Transverse colon (tissue), 4 donors: ENCODE data around the gene ABHD8.

ENCODE experiments used
- EP300 ChIP-seq: sonication (generic); formaldehyde crosslinking; IDR thresholded peaks from one replicate; pipeline ENCODE4 v1.6.1; 2017; ENCODE audit warnings: antibody characterized with exemption, low read depth
- POLR2A ChIP-seq: fragments of 450-650 bp; IDR thresholded peaks from one replicate; pipeline ENCODE4 v1.6.1; 2016; ENCODE audit warnings: antibody characterized with exemption, mild to moderate bottlenecking, moderate library complexity
- POLR2AphosphoS5 ChIP-seq, 3 donors: sonication (generic); formaldehyde crosslinking; IDR thresholded peaks; one replicate each; pipeline ENCODE4 v1.6.1; 2016; ENCODE audit warnings: antibody characterized with exemption in 3 of 3
- TF ChIP-seq, protein P1 (sequence below), 5 experiments: fragments of 200-600 bp in 3 of 5; fragments of 450-650 bp in 2 of 5; sonication (generic) in 3 of 5; IDR thresholded peaks; 1 replicate in 2 of 5; 2 replicates in 3 of 5; pipeline ENCODE4 v1.5.1; 2016 to 2017; ENCODE audit warnings: antibody characterized with exemption in 5 of 5, inconsistent platforms in 3 of 5, mild to moderate bottlenecking in 2 of 5, moderate library complexity in 1 of 5

DNA sequence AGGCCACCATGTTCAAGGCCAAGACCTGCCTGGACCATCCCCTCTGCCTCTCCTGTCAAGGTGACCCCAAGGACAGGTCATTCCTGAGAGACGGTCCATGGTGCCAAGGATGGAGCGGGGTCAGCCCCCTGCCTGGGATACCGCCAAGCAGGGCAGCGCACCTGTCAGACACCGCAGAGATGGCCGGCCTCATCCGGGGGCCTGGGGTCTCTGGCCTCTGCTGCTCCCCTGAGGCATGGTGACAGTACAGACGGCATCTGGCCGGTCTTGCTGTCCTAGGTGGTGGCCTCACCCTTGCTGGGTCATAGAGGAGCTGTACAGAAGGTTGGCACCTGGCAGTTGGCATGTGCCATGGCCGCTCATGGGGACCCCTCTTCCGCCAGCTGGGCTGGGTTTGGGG is 17.2 kb upstream of the ABHD8 start:
- TF ChIP-seq, protein P1, sequence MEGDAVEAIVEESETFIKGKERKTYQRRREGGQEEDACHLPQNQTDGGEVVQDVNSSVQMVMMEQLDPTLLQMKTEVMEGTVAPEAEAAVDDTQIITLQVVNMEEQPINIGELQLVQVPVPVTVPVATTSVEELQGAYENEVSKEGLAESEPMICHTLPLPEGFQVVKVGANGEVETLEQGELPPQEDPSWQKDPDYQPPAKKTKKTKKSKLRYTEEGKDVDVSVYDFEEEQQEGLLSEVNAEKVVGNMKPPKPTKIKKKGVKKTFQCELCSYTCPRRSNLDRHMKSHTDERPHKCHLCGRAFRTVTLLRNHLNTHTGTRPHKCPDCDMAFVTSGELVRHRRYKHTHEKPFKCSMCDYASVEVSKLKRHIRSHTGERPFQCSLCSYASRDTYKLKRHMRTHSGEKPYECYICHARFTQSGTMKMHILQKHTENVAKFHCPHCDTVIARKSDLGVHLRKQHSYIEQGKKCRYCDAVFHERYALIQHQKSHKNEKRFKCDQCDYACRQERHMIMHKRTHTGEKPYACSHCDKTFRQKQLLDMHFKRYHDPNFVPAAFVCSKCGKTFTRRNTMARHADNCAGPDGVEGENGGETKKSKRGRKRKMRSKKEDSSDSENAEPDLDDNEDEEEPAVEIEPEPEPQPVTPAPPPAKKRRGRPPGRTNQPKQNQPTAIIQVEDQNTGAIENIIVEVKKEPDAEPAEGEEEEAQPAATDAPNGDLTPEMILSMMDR (IDR thresholded peaks at IDR 0.05) = no peak
- no peak for TF ChIP-seq POLR2A
- no peak for TF ChIP-seq POLR2AphosphoS5 (IDR thresholded peaks at IDR 0.05)
- TF ChIP-seq EP300 = no peak
